MV-4-11 (cell line): ENCODE results near the gene TMEM164.
A peak's percentile ranks its signal among the peaks of the same experiment; 100 is the strongest.

Experiments used
- DNase-seq: peaks from one replicate; lab custom pipeline; 2025; lab: John Stamatoyannopoulos, UW

The TMEM164 gene

GRCh38 chrX:110037178-110037577, 34.3 kb downstream of the TMEM164 start:
- DNase-seq = no peak

- no peak for DNase-seq
Measured at GRCh38 chrX:110038900-110039299, 36.0 kb downstream of the TMEM164 start.

GRCh38 chrX:110041980-110042379, 39.1 kb downstream of the TMEM164 start:
- DNase-seq = peak; percentile 48

- peak; percentile 68 for DNase-seq
Measured at GRCh38 chrX:110042496-110042895, 39.6 kb downstream of the TMEM164 start.

GRCh38 chrX:110043506-110043905, 40.6 kb downstream of the TMEM164 start:
- peak; percentile 48 for DNase-seq

- no peak for DNase-seq
Measured at GRCh38 chrX:110044346-110045249, 41.7 kb downstream of the TMEM164 start.

GRCh38 chrX:110045421-110045820, 42.5 kb downstream of the TMEM164 start:
- DNase-seq = no peak

- peak; percentile 20 for DNase-seq
Measured at GRCh38 chrX:110046001-110046400, 43.1 kb downstream of the TMEM164 start.

- DNase-seq = no peak
Measured at GRCh38 chrX:110046971-110047370, 44.1 kb downstream of the TMEM164 start.

- DNase-seq = no peak
Measured at GRCh38 chrX:110049096-110049495, 46.2 kb downstream of the TMEM164 start.

- no peak for DNase-seq
Measured at GRCh38 chrX:110050386-110050785, 47.5 kb downstream of the TMEM164 start.

GRCh38 chrX:110050901-110051300, 48.0 kb downstream of the TMEM164 start:
- no peak for DNase-seq

GRCh38 chrX:110051559-110051958, 48.6 kb downstream of the TMEM164 start:
- DNase-seq = no peak

GRCh38 chrX:110052303-110052702, 49.4 kb downstream of the TMEM164 start:
- no peak for DNase-seq

GRCh38 chrX:110053453-110053852, 50.5 kb downstream of the TMEM164 start:
- DNase-seq = no peak

- DNase-seq = no peak
Measured at GRCh38 chrX:110055616-110056015, 52.7 kb downstream of the TMEM164 start.

- DNase-seq = no peak
Measured at GRCh38 chrX:110056419-110056818, 53.5 kb downstream of the TMEM164 start.

- no peak for DNase-seq
Measured at GRCh38 chrX:110059410-110059809, 56.5 kb downstream of the TMEM164 start.

GRCh38 chrX:110060317-110060716, 57.4 kb downstream of the TMEM164 start:
- no peak for DNase-seq

GRCh38 chrX:110060846-110061537, 58.1 kb downstream of the TMEM164 start:
- DNase-seq = peak; percentile 74

GRCh38 chrX:110062919-110063318, 60.0 kb downstream of the TMEM164 start:
- DNase-seq = no peak

- DNase-seq = no peak
Measured at GRCh38 chrX:110066488-110067225, 63.7 kb downstream of the TMEM164 start.

- no peak for DNase-seq
Measured at GRCh38 chrX:110070970-110071369, 68.1 kb downstream of the TMEM164 start.
